Measurements from ENCODE around the gene ASTN2.

ASTN2 gene

GRCh38 chr9:117149996-117150395 is 264.9 kb downstream of the ASTN2 start:
- Histone ChIP-seq H3K27me3 (replicated peaks; ENCODE audit: insufficient read depth, low read length) (no peaks in the 10 kb centered on the region), H3K4me2 (ENCODE audit: low read depth, low read length) (no peak overlapping the region), H3K79me2 (ENCODE audit: low read length) (no peaks in the 10 kb centered on the region), H3K36me3 (replicated peaks; ENCODE audit: insufficient read depth, low read length) (no peaks in the 10 kb centered on the region), H3K4me3 (ENCODE audit: low read length) (no peak overlapping the region), H3K27ac (ENCODE audit: low read length) (no peak overlapping the region), H3K4me1 (ENCODE audit: low read length) (no peaks in the 10 kb centered on the region), H2AFZ (ENCODE audit: low read length) (no peak overlapping the region), H3K9me2 (replicated peaks; ENCODE audit: insufficient read depth, low read length) (no peaks in the 10 kb centered on the region), H3F3A (ENCODE audit: insufficient read depth, low read length) (no peaks in the 10 kb centered on the region), H3K9me3 (replicated peaks; ENCODE audit: insufficient read depth, low read length) (no peaks in the 10 kb centered on the region), H3K9ac (ENCODE audit: low read length) (no peak overlapping the region), H4K20me1 (ENCODE audit: insufficient read depth, low read length) (no peaks in the 10 kb centered on the region)
- TF ChIP-seq CTCF (IDR thresholded peaks at IDR 0.05; ENCODE audit: low read length) (no peak), EZH2phosphoT487 (IDR thresholded peaks at IDR 0.05; ENCODE audit: low read length) (no peak), EZH2 (optimal IDR thresholded peaks at IDR 0.05; ENCODE audit: low read depth, low read length) (no peak)
- no peak for DNase-seq

- Histone ChIP-seq H2AFZ (ENCODE audit: low read length) (no peak overlapping the region), H3K4me3 (ENCODE audit: low read length) (no peak overlapping the region), H3K36me3 (replicated peaks; ENCODE audit: insufficient read depth, low read length) (no peaks in the 10 kb centered on the region), H3K9me3 (replicated peaks; ENCODE audit: insufficient read depth, low read length) (no peaks in the 10 kb centered on the region), H3K27me3 (replicated peaks; ENCODE audit: insufficient read depth, low read length) (no peaks in the 10 kb centered on the region), H3K4me1 (ENCODE audit: low read length) (no peaks in the 10 kb centered on the region), H3K27ac (ENCODE audit: low read length) (no peak overlapping the region), H3F3A (ENCODE audit: insufficient read depth, low read length) (no peaks in the 10 kb centered on the region), H4K20me1 (ENCODE audit: insufficient read depth, low read length) (no peaks in the 10 kb centered on the region), H3K4me2 (ENCODE audit: low read depth, low read length) (no peak overlapping the region), H3K9me2 (replicated peaks; ENCODE audit: insufficient read depth, low read length) (no peaks in the 10 kb centered on the region), H3K9ac (ENCODE audit: low read length) (no peak overlapping the region), H3K79me2 (ENCODE audit: low read length) (no peaks in the 10 kb centered on the region)
- DNase-seq = no peak
- TF ChIP-seq EZH2 (optimal IDR thresholded peaks at IDR 0.05; ENCODE audit: low read depth, low read length) = no peak
Measured at GRCh38 chr9:117145811-117146490, 268.9 kb downstream of the ASTN2 start.

GRCh38 chr9:117145081-117145480 is 269.8 kb downstream of the ASTN2 start:
- H3K27ac ChIP-seq (ENCODE audit: low read length) = no peak overlapping the region
- DNase-seq = no peak
- H3K79me2 ChIP-seq (ENCODE audit: low read length) = no peaks in the 10 kb centered on the region
- no peaks in the 10 kb centered on the region for H3K9me2 ChIP-seq (replicated peaks; ENCODE audit: insufficient read depth, low read length)
- no peaks in the 10 kb centered on the region for H3F3A ChIP-seq (ENCODE audit: insufficient read depth, low read length)
- no peaks in the 10 kb centered on the region for H3K27me3 ChIP-seq (replicated peaks; ENCODE audit: insufficient read depth, low read length)
- H3K4me2 ChIP-seq (ENCODE audit: low read depth, low read length) = no peak overlapping the region
- H3K9ac ChIP-seq (ENCODE audit: low read length) = no peak overlapping the region
- TF ChIP-seq EZH2phosphoT487 (IDR thresholded peaks at IDR 0.05; ENCODE audit: low read length) (no peak), CTCF (IDR thresholded peaks at IDR 0.05; ENCODE audit: low read length) (no peak), EZH2 (optimal IDR thresholded peaks at IDR 0.05; ENCODE audit: low read depth, low read length) (no peak)
- H3K4me3 ChIP-seq (ENCODE audit: low read length) = no peak overlapping the region
- H4K20me1 ChIP-seq (ENCODE audit: insufficient read depth, low read length) = no peaks in the 10 kb centered on the region
- no peak overlapping the region for H2AFZ ChIP-seq (ENCODE audit: low read length)
- no peaks in the 10 kb centered on the region for H3K36me3 ChIP-seq (replicated peaks; ENCODE audit: insufficient read depth, low read length)
- no peaks in the 10 kb centered on the region for H3K4me1 ChIP-seq (ENCODE audit: low read length)
- no peaks in the 10 kb centered on the region for H3K9me3 ChIP-seq (replicated peaks; ENCODE audit: insufficient read depth, low read length)

- DNase-seq = no peak
- no peaks in the 10 kb centered on the region for H3K36me3 ChIP-seq (replicated peaks; ENCODE audit: insufficient read depth, low read length)
- H3K9me3 ChIP-seq (replicated peaks; ENCODE audit: insufficient read depth, low read length) = no peaks in the 10 kb centered on the region
- H3K4me2 ChIP-seq (ENCODE audit: low read depth, low read length) = no peak overlapping the region
- H2AFZ ChIP-seq (ENCODE audit: low read length) = no peak overlapping the region
- H3K27me3 ChIP-seq (replicated peaks; ENCODE audit: insufficient read depth, low read length) = no peaks in the 10 kb centered on the region
- no peaks in the 10 kb centered on the region for H3F3A ChIP-seq (ENCODE audit: insufficient read depth, low read length)
- TF ChIP-seq CTCF (IDR thresholded peaks at IDR 0.05; ENCODE audit: low read length) = no peak
- no peak for TF ChIP-seq EZH2 (optimal IDR thresholded peaks at IDR 0.05; ENCODE audit: low read depth, low read length)
- TF ChIP-seq EZH2phosphoT487 (IDR thresholded peaks at IDR 0.05; ENCODE audit: low read length) = no peak
- H3K9ac ChIP-seq (ENCODE audit: low read length) = no peak overlapping the region
- no peaks in the 10 kb centered on the region for H3K9me2 ChIP-seq (replicated peaks; ENCODE audit: insufficient read depth, low read length)
- no peaks in the 10 kb centered on the region for H3K4me1 ChIP-seq (ENCODE audit: low read length)
- H3K27ac ChIP-seq (ENCODE audit: low read length) = no peak overlapping the region
- no peaks in the 10 kb centered on the region for H3K79me2 ChIP-seq (ENCODE audit: low read length)
- no peaks in the 10 kb centered on the region for H4K20me1 ChIP-seq (ENCODE audit: insufficient read depth, low read length)
- no peak overlapping the region for H3K4me3 ChIP-seq (ENCODE audit: low read length)
Measured at GRCh38 chr9:117138231-117138630, 276.6 kb downstream of the ASTN2 start.

All from MM.1S (cell line).